ENCODE results near the gene LCLAT1.
A peak's percentile ranks its signal among the peaks of the same experiment; 100 is the strongest.

LCLAT1 gene

GRCh38 chr2:30447149-30448045, at the start of gene LCLAT1:
TSS of gene LCLAT1 (plus strand) at chr2:30447246. CDS start at chr2:30525591, 78,345 bp downstream.
- DNase-seq = peak; percentile 77

DNA sequence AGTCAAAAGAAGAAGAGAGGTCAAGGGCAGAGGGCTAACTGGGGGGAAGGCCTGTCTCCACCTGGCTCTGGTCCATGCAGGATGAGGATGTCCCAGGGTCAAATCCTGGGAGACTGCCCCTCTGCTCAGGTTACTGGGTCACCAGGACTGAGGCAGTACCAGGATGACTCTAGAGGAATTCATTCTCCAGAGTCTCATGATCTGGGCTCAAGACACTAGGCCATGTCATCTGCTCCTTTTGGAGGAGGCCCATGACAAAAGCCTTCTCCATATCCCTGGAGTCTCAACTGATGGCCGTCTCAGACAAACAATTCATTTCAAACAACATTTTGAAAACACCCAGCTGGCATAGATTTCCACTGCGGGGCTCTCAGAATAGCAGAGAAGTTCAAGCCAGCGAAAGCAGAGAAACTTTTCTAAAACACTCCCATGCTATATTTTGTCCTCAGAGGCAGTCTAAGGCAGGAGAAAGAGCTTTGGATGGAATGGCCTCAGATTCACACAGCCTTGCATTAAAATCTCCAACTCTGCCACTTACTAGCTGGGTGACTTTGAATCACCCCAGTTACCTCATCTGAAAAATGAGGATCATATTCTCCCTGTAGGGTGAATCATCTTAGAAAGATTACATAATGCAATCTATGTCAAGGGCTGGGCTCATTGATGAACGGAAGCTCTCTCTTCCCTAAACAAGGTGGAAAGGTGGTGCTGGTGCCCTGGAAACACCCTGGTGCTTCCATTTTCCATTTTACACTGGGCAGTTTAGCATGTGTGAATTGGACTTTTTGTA, 48.8 kb upstream of the LCLAT1 start:
- no peak for DNase-seq

- no peak for DNase-seq
Observed at GRCh38 chr2:30400151-30400954, 46.7 kb upstream of the LCLAT1 start.

DNA sequence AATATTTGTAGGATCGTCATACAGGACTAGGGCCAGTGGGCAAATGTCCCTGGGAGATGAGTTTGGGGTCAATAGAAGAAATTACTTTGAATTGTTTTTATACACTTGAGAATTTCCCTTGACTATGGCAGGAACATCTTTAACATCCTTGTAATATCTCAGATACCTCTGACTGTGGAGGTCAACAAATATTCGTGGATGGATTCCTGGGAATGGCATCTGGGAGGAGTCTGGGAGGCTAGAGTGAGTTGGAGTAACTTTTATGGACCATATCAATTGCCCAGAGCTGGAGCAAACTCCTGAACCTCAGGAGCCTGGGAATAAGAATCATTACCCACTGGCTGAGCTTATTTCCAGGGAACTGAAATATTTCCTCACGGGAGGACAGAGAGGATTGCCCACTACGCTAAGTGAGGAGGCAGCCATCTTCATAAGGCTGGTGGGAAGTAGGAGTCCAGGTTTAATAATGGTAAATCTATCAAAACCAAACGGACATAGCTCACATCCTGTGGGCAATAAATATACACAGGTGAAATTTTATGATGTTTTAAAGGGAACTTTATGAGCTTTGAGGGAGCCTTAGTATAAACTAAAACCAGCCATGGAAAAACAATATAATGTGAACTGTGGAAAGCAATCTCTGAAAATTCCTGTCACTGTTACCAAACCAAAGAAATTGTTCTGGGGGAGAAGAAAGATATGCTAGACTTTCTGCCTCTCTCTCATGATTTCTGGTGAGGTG, 44.4 kb upstream of the LCLAT1 start:
- DNase-seq = no peak

DNA sequence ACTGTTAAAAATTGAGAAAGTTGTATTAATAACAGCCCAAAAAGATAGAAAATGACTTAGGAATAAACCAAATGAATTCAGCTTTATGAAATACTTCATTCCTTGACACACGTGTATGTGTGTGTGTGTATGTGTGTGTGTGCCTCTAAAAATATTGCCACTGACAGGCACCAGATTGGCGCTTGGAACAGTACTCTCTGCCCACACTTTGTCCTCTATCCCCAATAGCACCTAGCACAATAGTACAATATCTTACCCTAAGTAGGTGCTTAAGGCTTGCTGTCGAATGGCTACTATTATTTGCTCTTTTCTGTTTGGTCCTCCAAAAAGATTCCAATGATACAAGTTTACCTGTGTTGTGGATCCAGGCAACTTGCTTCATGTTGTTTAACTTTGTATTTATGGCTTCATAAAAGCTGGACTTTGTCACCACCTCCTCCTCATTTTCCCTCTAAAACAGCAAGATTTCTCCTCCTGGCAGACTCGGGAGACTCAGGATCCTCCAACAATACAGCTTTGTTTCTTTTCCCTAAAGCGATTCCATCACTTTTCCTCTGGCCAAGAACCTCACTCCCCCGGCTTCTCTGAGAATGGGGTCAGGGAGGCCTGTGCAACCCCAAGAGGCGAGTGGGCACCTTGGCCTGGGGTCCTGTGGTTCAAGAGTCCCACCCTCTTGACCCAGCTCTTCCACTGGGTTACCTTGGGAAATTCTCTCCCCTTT, 43.3 kb upstream of the LCLAT1 start:
- no peak for DNase-seq

GRCh38 chr2:30404319-30405259, 42.5 kb upstream of the LCLAT1 start:
- no peak for DNase-seq

DNA sequence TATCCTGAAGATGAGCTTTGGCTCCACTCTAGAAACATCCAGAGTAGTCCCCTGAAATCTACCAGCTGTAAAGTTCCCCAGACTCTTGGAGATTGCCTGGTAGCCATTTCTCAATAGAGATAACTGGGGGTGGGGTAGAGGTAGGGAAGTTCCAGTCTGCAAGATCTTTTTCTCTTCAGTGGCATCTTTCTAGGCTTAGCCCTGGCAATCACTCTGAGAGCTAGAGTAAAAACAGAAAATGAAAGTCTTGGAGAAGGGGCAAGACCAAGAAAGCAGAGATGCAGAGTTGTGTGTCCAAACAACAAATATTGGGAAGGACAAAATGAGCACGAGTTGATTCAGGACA, 41.8 kb upstream of the LCLAT1 start:
- DNase-seq = no peak

DNA sequence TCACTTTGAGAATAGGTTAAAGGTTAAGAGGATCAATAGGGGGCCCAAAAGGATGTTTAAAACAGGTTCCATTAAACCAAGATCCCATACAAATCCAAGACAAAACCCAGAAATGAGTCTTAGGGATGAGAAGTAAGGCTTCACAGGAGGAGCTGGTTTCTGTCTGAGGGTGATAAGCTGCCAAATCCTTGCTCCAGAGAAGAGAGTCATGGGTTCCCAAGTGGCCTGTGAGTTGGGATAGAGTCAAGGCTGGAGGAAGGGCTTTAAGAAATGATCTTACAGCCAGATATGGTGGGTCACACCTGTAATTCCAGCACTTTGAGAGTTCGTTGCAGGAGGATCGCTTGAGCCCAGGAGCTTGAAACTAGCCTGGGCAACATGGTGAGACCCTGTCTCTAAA, 40.2 kb upstream of the LCLAT1 start:
- no peak for DNase-seq

DNA sequence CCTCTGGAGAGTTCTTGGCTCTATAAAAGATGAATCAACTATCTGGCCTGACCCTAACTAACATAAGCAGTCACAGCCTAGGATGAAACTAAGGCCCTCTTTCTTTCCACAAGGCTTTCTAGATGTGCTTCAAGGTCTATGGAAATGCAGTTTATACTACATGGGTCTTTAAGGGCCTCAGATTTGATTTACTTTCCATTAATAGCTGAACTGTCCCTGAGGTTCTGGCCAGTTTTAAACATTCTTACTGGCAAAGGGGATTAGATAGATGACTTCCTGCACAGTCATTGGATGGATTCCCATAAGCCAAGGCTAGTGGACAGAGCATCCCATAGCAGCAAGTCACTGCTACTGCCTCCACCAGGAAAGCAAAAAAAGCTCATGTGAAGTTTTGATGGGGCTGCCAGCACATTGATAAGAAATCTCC, 38.1 kb upstream of the LCLAT1 start:
- DNase-seq = no peak

- DNase-seq = no peak
Observed at GRCh38 chr2:30410217-30410616, 36.8 kb upstream of the LCLAT1 start.

GRCh38 chr2:30412047-30412683, 34.9 kb upstream of the LCLAT1 start:
- DNase-seq = no peak

GRCh38 chr2:30412684-30413570, 34.1 kb upstream of the LCLAT1 start:
- DNase-seq = no peak

DNA sequence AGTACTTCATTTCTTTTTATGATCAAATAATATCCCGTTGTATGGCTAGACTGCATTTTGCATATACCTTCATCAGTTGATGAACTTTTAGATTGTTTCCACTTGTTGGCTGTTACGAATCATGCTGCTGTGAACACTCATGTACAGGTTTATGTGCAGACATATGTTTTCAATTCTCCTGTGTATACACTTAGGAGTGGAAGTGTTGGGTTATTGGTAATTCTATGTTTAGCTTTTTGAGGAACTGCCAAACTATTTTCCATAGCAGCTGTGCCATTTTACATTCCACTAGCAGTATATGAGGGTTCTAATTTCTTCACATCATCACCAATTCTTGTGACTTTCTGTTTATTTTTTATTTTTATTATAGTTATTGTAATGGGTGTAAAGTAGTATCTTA, 32.1 kb upstream of the LCLAT1 start:
- DNase-seq = no peak

GRCh38 chr2:30417253-30417652, 29.8 kb upstream of the LCLAT1 start:
- no peak for DNase-seq

GRCh38 chr2:30421026-30421603, 25.9 kb upstream of the LCLAT1 start:
- no peak for DNase-seq

DNA sequence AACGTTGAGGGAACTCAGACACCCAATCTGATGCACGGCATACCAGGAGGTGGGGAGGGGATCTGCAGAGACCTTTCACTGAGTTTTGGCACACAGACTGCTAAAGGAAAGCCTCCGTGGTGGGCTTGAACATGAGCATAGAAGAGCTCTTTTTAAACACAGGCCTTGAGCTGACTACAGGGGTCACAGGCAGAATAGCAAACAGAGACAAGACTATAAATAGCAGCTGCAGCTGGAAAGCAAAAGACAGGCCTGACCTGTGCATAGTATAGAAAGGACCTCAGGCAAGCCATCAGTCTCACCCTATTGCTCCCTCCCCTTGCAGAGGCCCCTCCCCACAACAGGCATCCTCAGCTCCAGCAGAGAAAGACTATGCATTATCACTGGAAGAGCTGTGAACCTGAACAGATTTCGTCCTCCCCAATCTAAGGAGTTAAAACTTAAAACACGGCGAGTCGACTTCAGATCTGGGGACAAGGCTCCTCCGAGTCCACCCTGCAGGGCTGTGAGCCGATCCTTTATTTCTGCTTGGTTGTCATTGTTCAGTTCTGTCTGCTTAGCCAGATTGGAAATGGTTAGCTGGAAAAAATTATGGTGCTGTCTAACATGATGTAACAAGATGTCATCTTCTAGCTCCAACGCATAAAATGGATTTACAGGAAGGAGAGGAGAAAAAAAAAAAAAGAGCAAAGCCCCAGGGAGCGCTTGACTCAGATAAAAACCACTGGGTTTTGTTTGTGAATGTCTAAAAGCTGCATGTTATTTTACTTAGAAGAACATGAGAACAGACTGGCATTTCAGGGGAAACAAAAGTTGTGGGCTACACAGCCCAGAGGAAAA, 25.2 kb upstream of the LCLAT1 start:
- DNase-seq = peak; percentile 17

- peak; percentile 71 for DNase-seq
Observed at GRCh38 chr2:30422444-30423040, 24.5 kb upstream of the LCLAT1 start.

All from activated gamma-delta T cell treated with Interleukin-2 at 50 U/mL for 16 hours (primary cell).